Spleen (tissue), 7 donors: ENCODE data around the gene NEURL1.

Experiments used
- CTCF ChIP-seq, 11 experiments: fragments of 200-600 bp in 7 of 11; fragments of 450-650 bp in 4 of 11; sonication (generic) in 4 of 11; IDR thresholded peaks in 8 of 11; conservative IDR thresholded peaks in 3 of 11; 1 replicate in 7 of 11; 2 replicates in 4 of 11; pipeline versions ENCODE4 v1.4.0 to v1.8.0; 2016 to 2021; ENCODE audit warnings: antibody characterized with exemption in 11 of 11, inconsistent platforms in 4 of 11, mild to moderate bottlenecking in 1 of 11
- POLR2AphosphoS5 ChIP-seq, 3 donors: sonication (generic); formaldehyde crosslinking; IDR thresholded peaks; one replicate each; pipeline ENCODE4 v1.5.1; 2017; ENCODE audit warnings: antibody characterized with exemption in 3 of 3
- donor health status: DM: no; HTN: no; CAD: no; lungs with moderate emphysema.
- donor health status: DM: no; HTN: no; CAD: no.
- donor health status: DM: no; HTN: no; CAD: no.

GRCh38 chr10:103492655-103493261 lies 747 bp upstream of the NEURL1 start:
- TF ChIP-seq CTCF (IDR thresholded peaks at IDR 0.05 in 8 of 11, conservative IDR thresholded peaks at IDR 0.05 in 3 of 11) (no peak), POLR2AphosphoS5 (IDR thresholded peaks at IDR 0.05) (no peak)
